GM23338 (cell line): Measurements from ENCODE around the gene DNAJB6. TPM values are rescaled to one million over a fixed set of nuclear protein-coding genes. Genes with fewer than 3 reads are reported as not detected.

Experiments used
- ATAC-seq: fragments of 200-7000 bp; cut with Tn5 transposase; 3 replicates; pipeline ENCODE4 v1.9.1; 2020
- DNase-seq: peaks from one replicate; pipeline ENCODE4 v3.0.0-alpha.2; 2015; ENCODE audit warnings: low spot score
- H2AFZ ChIP-seq: fragments of 200-600 bp; sonication (generic); 2 replicates; pipeline ENCODE4 v1.8.0; 2016; ENCODE audit warnings: antibody characterized with exemption, mild to moderate bottlenecking, moderate library complexity
- H3F3A ChIP-seq: fragments of 200-600 bp; sonication (generic); replicated peaks from 2 replicates; pipeline ENCODE4 v1.8.0; 2017; ENCODE audit warnings: antibody characterized with exemption, mixed run types, low read depth
- H3K27ac ChIP-seq: fragments of 200-600 bp; sonication (generic); 2 replicates; pipeline ENCODE4 v1.6.1; 2016; ENCODE audit warnings: low read depth
- H3K27me3 ChIP-seq: fragments of 200-600 bp; sonication (generic); 2 replicates; pipeline ENCODE4 v1.8.0; 2016; ENCODE audit warnings: mild to moderate bottlenecking, mixed run types, moderate library complexity; ENCODE audit not compliant: insufficient read depth
- H3K36me3 ChIP-seq: fragments of 200-600 bp; sonication (generic); 2 replicates; pipeline ENCODE4 v1.8.0; 2016; ENCODE audit warnings: mild to moderate bottlenecking; ENCODE audit not compliant: insufficient read depth
- H3K4me1 ChIP-seq: fragments of 200-600 bp; sonication (generic); 2 replicates; pipeline ENCODE4 v1.8.0; 2016; ENCODE audit warnings: mild to moderate bottlenecking, moderate library complexity; ENCODE audit not compliant: insufficient read depth
- H3K4me2 ChIP-seq: fragments of 200-600 bp; sonication (generic); 2 replicates; pipeline ENCODE4 v1.7.1; 2017; ENCODE audit warnings: mixed run types
- H3K4me3 ChIP-seq: fragments of 200-600 bp; sonication (generic); 2 replicates; pipeline ENCODE4 v1.6.1; 2016; ENCODE audit warnings: mixed run types
- H3K79me2 ChIP-seq: fragments of 200-600 bp; sonication (generic); replicated peaks from 2 replicates; pipeline ENCODE4 v1.8.0; 2017; ENCODE audit warnings: mild to moderate bottlenecking; ENCODE audit not compliant: insufficient read depth
- H3K9me2 ChIP-seq: fragments of 200-600 bp; sonication (generic); 2 replicates; pipeline ENCODE4 v1.8.0; 2017; ENCODE audit not compliant: insufficient read depth
- H4K20me1 ChIP-seq: fragments of 200-600 bp; sonication (generic); replicated peaks from 2 replicates; pipeline ENCODE4 v1.8.0; 2017; ENCODE audit warnings: mild to moderate bottlenecking; ENCODE audit not compliant: insufficient read depth
- H3K27ac Mint-ChIP-seq: 2 replicates; pipeline ENCODE4 v1.8.0; 2020; ENCODE audit warnings: inconsistent platforms, mild to moderate bottlenecking, moderate library complexity, mixed read lengths
- H3K27me3 Mint-ChIP-seq: 3 replicates; pipeline ENCODE4 v1.8.0; 2022; ENCODE audit warnings: low read depth, mild to moderate bottlenecking, moderate library complexity, mixed read lengths, inconsistent platforms; ENCODE audit not compliant: insufficient read depth, poor library complexity
- H3K36me3 Mint-ChIP-seq: 3 replicates; pipeline ENCODE4 v1.8.0; 2021; ENCODE audit warnings: low read depth, mild to moderate bottlenecking, inconsistent platforms, moderate library complexity, mixed read lengths
- H3K4me1 Mint-ChIP-seq: 3 replicates; pipeline ENCODE4 v1.8.0; 2020; ENCODE audit warnings: mild to moderate bottlenecking, inconsistent platforms, mixed read lengths
- H3K4me3 Mint-ChIP-seq: 3 replicates; pipeline ENCODE4 v1.8.0; 2021; ENCODE audit warnings: moderate library complexity, mild to moderate bottlenecking, inconsistent platforms, mixed read lengths
- H3K9me3 Mint-ChIP-seq: 3 replicates; pipeline ENCODE4 v1.8.0; 2020; ENCODE audit warnings: moderate library complexity, mild to moderate bottlenecking, inconsistent platforms, mixed read lengths
- CREB1 ChIP-seq: fragments of 250-450 bp; sonication (Bioruptor Pico); IDR thresholded peaks from 2 replicates; pipeline ENCODE4 v1.5.0; 2020; ENCODE audit warnings: low read depth, mild to moderate bottlenecking, moderate library complexity
- CTCF ChIP-seq, 2 experiments: fragments of 200-600 bp in 1 of 2; sonication (generic) in 1 of 2; conservative IDR thresholded peaks; 2 replicates each; pipeline versions ENCODE4 v1.5.1 to v1.6.1; 2016 to 2017; ENCODE audit warnings: antibody characterized with exemption in 2 of 2, low read depth in 2 of 2, mild to moderate bottlenecking in 2 of 2, moderate library complexity in 1 of 2
- EZH2 ChIP-seq: fragments of 200-600 bp; sonication (generic); IDR thresholded peaks from one replicate; pipeline ENCODE4 v1.8.0; 2017; ENCODE audit warnings: antibody characterized with exemption, mild to moderate bottlenecking, low read depth; ENCODE audit not compliant: unreplicated experiment
- JUNB ChIP-seq: IDR thresholded peaks from one replicate; pipeline ENCODE4 v1.6.1; 2016; ENCODE audit warnings: antibody characterized with exemption; ENCODE audit not compliant: unreplicated experiment
- NANOG ChIP-seq: IDR thresholded peaks from 2 replicates; pipeline ENCODE4 v1.6.1; 2016; ENCODE audit warnings: antibody characterized with exemption, borderline replicate concordance
- POLR2AphosphoS5 ChIP-seq: IDR thresholded peaks from 2 replicates; pipeline ENCODE4 v1.6.1; 2016; ENCODE audit warnings: antibody characterized with exemption, low read depth
- ZNF331 ChIP-seq: fragments of 250-450 bp; sonication (Bioruptor Pico); IDR thresholded peaks from 2 replicates; pipeline ENCODE4 v1.5.0; 2020; ENCODE audit warnings: low read depth, mild to moderate bottlenecking, moderate library complexity
- ZNF462 ChIP-seq: fragments of 250-450 bp; sonication (Bioruptor Pico); IDR thresholded peaks from 2 replicates; pipeline ENCODE4 v1.5.0; 2020; ENCODE audit warnings: mild to moderate bottlenecking, moderate library complexity
- polyA plus RNA-seq: library from polyadenylated mRNA; unstranded; fragments of >200 nt; fragmentation: Nextera tagmentation; extraction: Ambion mirVana; gene quantifications from 2 replicates; pipeline ENCODE4 v1.2.1, GENCODE V29; 2016
- total RNA-seq: library from RNA; depleted of rRNA; stranded (reverse); fragments of >200 nt; shearing (Covaris generic); gene quantifications from 2 replicates; pipeline ENCODE4 v1.2.3, GENCODE V29; 2014

Gene DNAJB6
- total and polyA plus RNA-seq, 2 experiments from 2014 or later = 308 to 322 TPM

- Histone ChIP-seq H3K4me1 (peaks cover 16% of the 10 kb centered on the region), H4K20me1 (peaks cover 96% of the 10 kb centered on the region), H3K4me3 (no peak overlapping the region), H3K36me3 (peaks cover 87% of the 10 kb centered on the region), H3K4me2 (no peak overlapping the region), H3K79me2 (peaks cover 100% of the 10 kb centered on the region), H3K9me2 (no peaks in the 10 kb centered on the region), H3K27ac (no peak overlapping the region; the same call in 1 of the 2 replicates), H3K27me3 (no peaks in the 10 kb centered on the region), H2AFZ (no peak overlapping the region), H3F3A (peaks cover 64% of the 10 kb centered on the region)
- Mint-ChIP-seq H3K27ac (no peak overlapping the region), H3K9me3 (no peaks in the 10 kb centered on the region), H3K36me3 (peaks cover 92% of the 10 kb centered on the region), H3K4me1 (peaks cover 12% of the 10 kb centered on the region; the same call in 2 of the 3 replicates), H3K27me3 (peaks cover 16% of the 10 kb centered on the region), H3K4me3 (no peak overlapping the region)
- TF ChIP-seq ZNF331 = no peak
- no peak; the same call in 1 of the 2 replicates for TF ChIP-seq POLR2AphosphoS5
- TF ChIP-seq CTCF (conservative IDR thresholded peaks at IDR 0.05; ENCODE audit: low read depth in 2 of 2) = no peak
- TF ChIP-seq CREB1 = no peak
- TF ChIP-seq ZNF462 (CRISPR knock-in tag) = no peak
- TF ChIP-seq JUNB = no peak
- TF ChIP-seq EZH2 = no peak
- TF ChIP-seq NANOG = no peak
- no peak for DNase-seq
- no peak for ATAC-seq
Observed at GRCh38 chr7:157366722-157367121, 29.9 kb downstream of the DNAJB6 start.
